H1 (cell line): ENCODE results near the gene FAM83G.

Experiments used
- JUN ChIP-seq: IDR thresholded peaks from 2 replicates; pipeline ENCODE4 v1.6.1; 2011; ENCODE audit warnings: low read depth, mild to moderate bottlenecking, improper control_type of control experiment, low read length
- POLR2A ChIP-seq, 2 experiments: IDR thresholded peaks; 1 replicate in 1 of 2; 2 replicates in 1 of 2; pipeline ENCODE4 v1.6.1; 2011; ENCODE audit warnings: low read depth in 2 of 2, low read length in 2 of 2, mild to moderate bottlenecking in 2 of 2; ENCODE audit errors: control extremely low read depth in 1 of 2
- RNF2 ChIP-seq: fragments of 200-900, 300-1000 bp; sonication (generic); IDR thresholded peaks from 2 replicates; pipeline ENCODE4 v1.7.1; 2016; ENCODE audit warnings: borderline replicate concordance, low read depth, mild to moderate bottlenecking, antibody characterized with exemption, low read length; ENCODE audit not compliant: poor library complexity, severe bottlenecking; ENCODE audit errors: missing control alignments
- SP1 ChIP-seq: IDR thresholded peaks from 2 replicates; pipeline ENCODE4 v1.6.1; 2011; ENCODE audit warnings: low read depth, low read length
- TAF1 ChIP-seq: IDR thresholded peaks from 2 replicates; pipeline ENCODE4 v1.6.1; 2011; ENCODE audit warnings: mild to moderate bottlenecking, low read depth, low read length
- USF2 ChIP-seq: IDR thresholded peaks from 2 replicates; pipeline ENCODE4 v1.6.1; 2011; ENCODE audit warnings: low read length, improper control_type of control experiment
- TF ChIP-seq, protein P1 (sequence below), 3 experiments: IDR thresholded peaks; 1 replicate in 2 of 3; 2 replicates in 1 of 3; pipeline versions ENCODE4 v1.5.1 to v1.6.1; 2011; ENCODE audit warnings: low read length in 3 of 3, mild to moderate bottlenecking in 3 of 3, inconsistent platforms in 2 of 3, low read depth in 1 of 3, moderate library complexity in 1 of 3; ENCODE audit not compliant: insufficient read depth in 1 of 3; ENCODE audit errors: control extremely low read depth in 1 of 3

GRCh38 chr17:19005789-19006430 is 1.3 kb upstream of the FAM83G start:
- TF ChIP-seq POLR2A (IDR thresholded peaks at IDR 0.05; ENCODE audit: control extremely low read depth in 1 of 2, low read depth in 2 of 2, low read length in 2 of 2) (no peak), RNF2 (no peak), JUN (no peak), USF2 (no peak), SP1 (no peak), TAF1 (no peak)
- TF ChIP-seq, protein P1, sequence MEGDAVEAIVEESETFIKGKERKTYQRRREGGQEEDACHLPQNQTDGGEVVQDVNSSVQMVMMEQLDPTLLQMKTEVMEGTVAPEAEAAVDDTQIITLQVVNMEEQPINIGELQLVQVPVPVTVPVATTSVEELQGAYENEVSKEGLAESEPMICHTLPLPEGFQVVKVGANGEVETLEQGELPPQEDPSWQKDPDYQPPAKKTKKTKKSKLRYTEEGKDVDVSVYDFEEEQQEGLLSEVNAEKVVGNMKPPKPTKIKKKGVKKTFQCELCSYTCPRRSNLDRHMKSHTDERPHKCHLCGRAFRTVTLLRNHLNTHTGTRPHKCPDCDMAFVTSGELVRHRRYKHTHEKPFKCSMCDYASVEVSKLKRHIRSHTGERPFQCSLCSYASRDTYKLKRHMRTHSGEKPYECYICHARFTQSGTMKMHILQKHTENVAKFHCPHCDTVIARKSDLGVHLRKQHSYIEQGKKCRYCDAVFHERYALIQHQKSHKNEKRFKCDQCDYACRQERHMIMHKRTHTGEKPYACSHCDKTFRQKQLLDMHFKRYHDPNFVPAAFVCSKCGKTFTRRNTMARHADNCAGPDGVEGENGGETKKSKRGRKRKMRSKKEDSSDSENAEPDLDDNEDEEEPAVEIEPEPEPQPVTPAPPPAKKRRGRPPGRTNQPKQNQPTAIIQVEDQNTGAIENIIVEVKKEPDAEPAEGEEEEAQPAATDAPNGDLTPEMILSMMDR (IDR thresholded peaks at IDR 0.05; ENCODE audit: control extremely low read depth in 1 of 3, insufficient read depth in 1 of 3, low read depth in 1 of 3, low read length in 3 of 3): no peak
